GM04504 (cell line): ENCODE results near the gene TAS1R1.

Experiments
- DNase-seq: peaks from one replicate; pipeline ENCODE4 v3.0.0-alpha.2; 2012; ENCODE audit warnings: low read depth

TAS1R1 gene

GRCh38 chr1:6612641-6613360, 57.7 kb downstream of the TAS1R1 start:
- peak; percentile 25 for DNase-seq

GRCh38 chr1:6613361-6614018, 58.4 kb downstream of the TAS1R1 start, which contains the start of gene PHF13:
PHF13 (plus strand) TSS chr1:6613731; CDS start chr1:6614067, 336 bp downstream.
- peak; percentile 98 for DNase-seq

- no peak for DNase-seq
Measured at GRCh38 chr1:6614019-6614928, 59.2 kb downstream of the TAS1R1 start.

GRCh38 chr1:6614929-6615785, 60.0 kb downstream of the TAS1R1 start:
- no peak for DNase-seq

GRCh38 chr1:6619045-6619444, 63.9 kb downstream of the TAS1R1 start:
- no peak for DNase-seq

- DNase-seq = no peak
Measured at GRCh38 chr1:6621429-6622391, 66.6 kb downstream of the TAS1R1 start.

GRCh38 chr1:6622396-6623152, 67.5 kb downstream of the TAS1R1 start:
- no peak for DNase-seq

GRCh38 chr1:6623269-6623965, 68.3 kb downstream of the TAS1R1 start:
- DNase-seq = no peak

GRCh38 chr1:6624710-6625583, 69.8 kb downstream of the TAS1R1 start, which contains the start of gene THAP3:
THAP3 (plus strand) TSS chr1:6624868; CDS start chr1:6625219, 351 bp downstream.
- peak; percentile 69 for DNase-seq

GRCh38 chr1:6625584-6626149, 70.6 kb downstream of the TAS1R1 start:
- DNase-seq = no peak

GRCh38 chr1:6627031-6627430, 71.9 kb downstream of the TAS1R1 start:
- no peak for DNase-seq

- no peak for DNase-seq
Measured at GRCh38 chr1:6627841-6628545, 72.9 kb downstream of the TAS1R1 start.

- no peak for DNase-seq
Measured at GRCh38 chr1:6628971-6629479, 73.9 kb downstream of the TAS1R1 start.
